CD4-positive, alpha-beta T cell treated with Interleukin-6 for 4 hours (primary cell): Measurements from ENCODE around the gene SERINC3.

Experiments
- DNase-seq: peaks from one replicate; pipeline ENCODE4 v3.0.0-alpha.2; 2020; ENCODE audit warnings: mixed read lengths

SERINC3 gene

GRCh38 chr20:44532259-44532980, 10.6 kb upstream of the SERINC3 start:
- no peak for DNase-seq

GRCh38 chr20:44528309-44528708, 6.4 kb upstream of the SERINC3 start:
- DNase-seq = no peak

- no peak for DNase-seq
These were observed 5.9 kb upstream of the SERINC3 start for GRCh38 chr20:44527716-44528199.

- no peak for DNase-seq
These were observed 4.3 kb upstream of the SERINC3 start for GRCh38 chr20:44526129-44526528.

- DNase-seq = no peak
These were observed 1.9 kb upstream of the SERINC3 start for GRCh38 chr20:44523746-44524145.

GRCh38 chr20:44522841-44523240, 971 bp upstream of the SERINC3 start:
- DNase-seq = no peak

GRCh38 chr20:44520881-44521280, 989 bp downstream of the SERINC3 start:
- DNase-seq = no peak

GRCh38 chr20:44518248-44518647, 3.6 kb downstream of the SERINC3 start:
- no peak for DNase-seq

- no peak for DNase-seq
These were observed 4.4 kb downstream of the SERINC3 start for GRCh38 chr20:44517454-44517853.

GRCh38 chr20:44516491-44516890, 5.4 kb downstream of the SERINC3 start:
- no peak for DNase-seq

GRCh38 chr20:44513871-44514270, 8.0 kb downstream of the SERINC3 start:
- no peak for DNase-seq

GRCh38 chr20:44509762-44510161, 12.1 kb downstream of the SERINC3 start:
- no peak for DNase-seq

- no peak for DNase-seq
These were observed 17.2 kb downstream of the SERINC3 start for GRCh38 chr20:44504402-44505307.

- no peak for DNase-seq
These were observed 18.9 kb downstream of the SERINC3 start for GRCh38 chr20:44502968-44503367.

- no peak for DNase-seq
These were observed 20.4 kb downstream of the SERINC3 start for GRCh38 chr20:44501448-44501847.

GRCh38 chr20:44500221-44500620, 21.6 kb downstream of the SERINC3 start:
- no peak for DNase-seq

GRCh38 chr20:44497761-44498160, 24.1 kb downstream of the SERINC3 start:
- no peak for DNase-seq

- DNase-seq = no peak
These were observed 24.9 kb downstream of the SERINC3 start for GRCh38 chr20:44496976-44497375.

- DNase-seq = peak; percentile 25
These were observed 25.9 kb downstream of the SERINC3 start for GRCh38 chr20:44495802-44496481.

GRCh38 chr20:44495257-44495656, 26.6 kb downstream of the SERINC3 start:
- DNase-seq = no peak

- DNase-seq = no peak
These were observed 27.2 kb downstream of the SERINC3 start for GRCh38 chr20:44494681-44495080.

GRCh38 chr20:44494266-44494665, 27.6 kb downstream of the SERINC3 start:
- DNase-seq = no peak
